H9 (cell line): ENCODE data around the gene KDM2A. TPM values are rescaled to one million over a fixed set of nuclear protein-coding genes. Genes with fewer than 3 reads are reported as not detected.

ENCODE experiments used
- DNase-seq: peaks from one replicate; pipeline ENCODE4 v3.0.0-alpha.2; 2017
- H2AFZ ChIP-seq: one replicate; pipeline ENCODE4 v1.6.1; 2013; ENCODE audit warnings: mild to moderate bottlenecking, low read length, control low read depth, moderate library complexity
- H2AK5ac ChIP-seq: 2 replicates; pipeline ENCODE4 v1.6.1; 2013; ENCODE audit warnings: low read length, control low read depth, mixed read lengths; ENCODE audit not compliant: insufficient read length
- H2BK120ac ChIP-seq: one replicate; pipeline ENCODE4 v1.6.1; 2013; ENCODE audit warnings: low read depth, mild to moderate bottlenecking, low read length, control low read depth, inconsistent platforms; ENCODE audit not compliant: poor library complexity, severe bottlenecking
- H2BK12ac ChIP-seq: 2 replicates; pipeline ENCODE4 v1.6.1; 2013; ENCODE audit warnings: low read length, control low read depth, mixed read lengths, low read depth; ENCODE audit not compliant: insufficient read length
- H2BK15ac ChIP-seq: 2 replicates; pipeline ENCODE4 v1.6.1; 2013; ENCODE audit warnings: low read depth, low read length, control low read depth
- H2BK20ac ChIP-seq: one replicate; pipeline ENCODE4 v1.6.1; 2013; ENCODE audit warnings: low read depth, mild to moderate bottlenecking, low read length, control low read depth, inconsistent platforms; ENCODE audit not compliant: poor library complexity, severe bottlenecking
- H2BK5ac ChIP-seq: 2 replicates; pipeline ENCODE4 v1.6.1; 2013; ENCODE audit warnings: low read length, control low read depth, mixed read lengths; ENCODE audit not compliant: insufficient read length
- H3K14ac ChIP-seq: 2 replicates; pipeline ENCODE4 v1.6.1; 2013; ENCODE audit warnings: low read length, control low read depth; ENCODE audit not compliant: insufficient read depth
- H3K18ac ChIP-seq: 2 replicates; pipeline ENCODE4 v1.6.1; 2013; ENCODE audit warnings: low read depth, mild to moderate bottlenecking, mixed read lengths, low read length, control low read depth; ENCODE audit not compliant: insufficient read length
- H3K23ac ChIP-seq: 2 replicates; pipeline ENCODE4 v1.6.1; 2013; ENCODE audit warnings: low read length, control low read depth, mixed read lengths, low read depth; ENCODE audit not compliant: insufficient read length
- H3K23me2 ChIP-seq: 2 replicates; pipeline ENCODE4 v1.6.1; 2013; ENCODE audit warnings: low read depth, mild to moderate bottlenecking, mixed read lengths, low read length, control low read depth; ENCODE audit not compliant: insufficient read length, poor library complexity, severe bottlenecking
- H3K27ac ChIP-seq: 2 replicates; pipeline ENCODE4 v1.5.1; 2013; ENCODE audit warnings: low read length, control low read depth, mixed read lengths, low read depth; ENCODE audit not compliant: insufficient read length
- H3K27me3 ChIP-seq: 2 replicates; pipeline ENCODE4 v1.6.1; 2013; ENCODE audit warnings: low read length, control low read depth, inconsistent platforms; ENCODE audit not compliant: insufficient read depth
- H3K4ac ChIP-seq: 2 replicates; pipeline ENCODE4 v1.6.1; 2013; ENCODE audit warnings: low read depth, mild to moderate bottlenecking, control low read depth, inconsistent platforms, low read length, moderate library complexity
- H3K4me1 ChIP-seq: 2 replicates; pipeline ENCODE4 v1.6.1; 2013; ENCODE audit warnings: low read length, control low read depth, inconsistent platforms; ENCODE audit not compliant: insufficient read depth
- H3K4me2 ChIP-seq: 2 replicates; pipeline ENCODE4 v1.6.1; 2013; ENCODE audit warnings: low read length, control low read depth, mixed read lengths; ENCODE audit not compliant: insufficient read length, insufficient read depth
- H3K56ac ChIP-seq: 2 replicates; pipeline ENCODE4 v1.6.1; 2013; ENCODE audit warnings: low read depth, mild to moderate bottlenecking, mixed read lengths, low read length, control low read depth; ENCODE audit not compliant: insufficient read length
- H3K79me1 ChIP-seq: 2 replicates; pipeline ENCODE4 v1.6.1; 2013; ENCODE audit warnings: low read depth, mild to moderate bottlenecking, moderate library complexity, low read length, control low read depth, inconsistent platforms; ENCODE audit not compliant: insufficient read depth, poor library complexity, severe bottlenecking
- H3K79me2 ChIP-seq: 2 replicates; pipeline ENCODE4 v1.6.1; 2013; ENCODE audit warnings: low read length, control low read depth, inconsistent platforms; ENCODE audit not compliant: insufficient read depth
- H3K9ac ChIP-seq: 2 replicates; pipeline ENCODE4 v1.6.1; 2013; ENCODE audit warnings: low read length, control low read depth, mixed read lengths; ENCODE audit not compliant: insufficient read length; ENCODE audit errors: extremely low read depth
- H3K9me3 ChIP-seq: one replicate; pipeline ENCODE4 v1.6.1; 2013; ENCODE audit warnings: low read depth, low read length, inconsistent platforms; ENCODE audit not compliant: control insufficient read depth
- H3T11ph ChIP-seq: one replicate; pipeline ENCODE4 v1.6.1; 2013; ENCODE audit warnings: mild to moderate bottlenecking, low read length, control low read depth, inconsistent platforms
- H4K20me1 ChIP-seq: one replicate; pipeline ENCODE4 v1.6.1; 2013; ENCODE audit not compliant: control insufficient read depth, insufficient read length, insufficient read depth
- H4K5ac ChIP-seq: 2 replicates; pipeline ENCODE4 v1.6.1; 2013; ENCODE audit warnings: low read depth, mild to moderate bottlenecking, mixed read lengths, low read length, control low read depth; ENCODE audit not compliant: insufficient read length
- H4K8ac ChIP-seq: replicated peaks from 2 replicates; pipeline ENCODE4 v1.6.1; 2013; ENCODE audit warnings: low read length, control low read depth, mixed read lengths, low read depth; ENCODE audit not compliant: insufficient read length
- H4K91ac ChIP-seq: 2 replicates; pipeline ENCODE4 v1.6.1; 2013; ENCODE audit warnings: low read depth, mild to moderate bottlenecking, moderate library complexity, mixed read lengths, low read length, control low read depth; ENCODE audit not compliant: insufficient read length
- H3K27ac Mint-ChIP-seq, 3 experiments: 2 replicates in 2 of 3; 3 replicates in 1 of 3; pipeline ENCODE4 v1.8.0; 2020 to 2021; ENCODE audit warnings: mixed read lengths in 3 of 3, mild to moderate bottlenecking in 1 of 3, moderate library complexity in 1 of 3
- H3K27me3 Mint-ChIP-seq: 2 replicates; pipeline ENCODE4 v1.8.0; 2021; ENCODE audit warnings: low read depth, mild to moderate bottlenecking, moderate library complexity, mixed read lengths
- H3K36me3 Mint-ChIP-seq, 3 experiments: 2 replicates in 2 of 3; 3 replicates in 1 of 3; pipeline ENCODE4 v1.8.0; 2020 to 2021; ENCODE audit warnings: low read depth in 3 of 3, mixed read lengths in 3 of 3; ENCODE audit not compliant: insufficient read depth in 1 of 3
- H3K4me1 Mint-ChIP-seq, 2 experiments: 2 replicates each; pipeline ENCODE4 v1.8.0; 2020; ENCODE audit warnings: mixed read lengths in 2 of 2
- H3K4me3 Mint-ChIP-seq, 2 experiments: 2 replicates in 1 of 2; 3 replicates in 1 of 2; pipeline ENCODE4 v1.8.0; 2020 to 2021; ENCODE audit warnings: mild to moderate bottlenecking in 2 of 2, mixed read lengths in 2 of 2, moderate library complexity in 1 of 2
- H3K9me3 Mint-ChIP-seq, 2 experiments: 2 replicates in 1 of 2; 3 replicates in 1 of 2; pipeline ENCODE4 v1.8.0; 2020; ENCODE audit warnings: mild to moderate bottlenecking in 2 of 2, mixed read lengths in 2 of 2, moderate library complexity in 1 of 2
- WGBS: extraction: QIAGEN DNeasy Blood & Tissue Kit; methylation state at CpG from one replicate; pipeline ENCODE4 v1.1.7; 2013; ENCODE audit warnings: missing lambda C conversion rate, low lambda C conversion rate, mixed read lengths; ENCODE audit not compliant: insufficient read length; ENCODE audit errors: extremely low coverage; 5-methylcytosine and 5-hydroxymethylcytosine counted together
- total RNA-seq: library from RNA; stranded (reverse); gene quantifications from 2 replicates; pipeline ENCODE4 v1.2.1, GENCODE V29; 2021
- TF ChIP-seq, protein P1 (sequence below): fragments of 200-600 bp; sonication (generic); conservative IDR thresholded peaks from 3 replicates; pipeline ENCODE4 v1.8.0; 2021; ENCODE audit warnings: antibody characterized with exemption, mild to moderate bottlenecking

The KDM2A gene
- total RNA-seq, 1 experiment from 2014 or later: 85.9 TPM

DNA sequence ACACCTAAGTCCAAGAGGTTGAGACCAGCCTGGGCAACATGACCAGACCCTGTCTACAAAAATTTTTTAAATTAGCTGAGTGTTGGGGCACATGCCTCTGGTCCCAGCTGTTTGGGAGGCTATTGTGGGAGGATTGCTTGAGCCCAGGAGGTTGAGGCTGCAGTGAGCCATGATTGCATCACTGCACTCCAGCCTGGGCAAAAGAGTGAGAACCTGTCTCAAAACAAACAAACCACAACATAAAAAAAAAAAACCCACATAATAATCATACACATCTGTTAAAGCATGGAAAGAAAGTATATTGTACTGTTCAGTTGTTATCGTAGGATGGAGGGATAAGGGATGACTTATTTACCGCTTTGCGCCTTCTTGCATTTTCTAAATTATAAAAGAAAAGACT, 111.3 kb downstream of the KDM2A start:
- no peaks in the 10 kb centered on the region for H3K4me1 ChIP-seq
- H3K4ac ChIP-seq: no peak overlapping the region
- H3K36me3 Mint-ChIP-seq: peaks cover 19 to 72% (median 48%) of the 10 kb centered on the region in 3 experiments; a peak in 6 of 7 replicates
- H2AFZ ChIP-seq: no peak overlapping the region
- no peaks in the 10 kb centered on the region for H3K23me2 ChIP-seq
- H3K4me3 Mint-ChIP-seq: no peak overlapping the region
- no peak overlapping the region for H3K56ac ChIP-seq
- no peak overlapping the region for H3T11ph ChIP-seq
- WGBS: no CpG with 5 or more reads among the region's 3 CpGs
- no peak for DNase-seq
- no peaks in the 10 kb centered on the region for H3K9me3 ChIP-seq
- H3K27me3 ChIP-seq: no peaks in the 10 kb centered on the region
- H2BK15ac ChIP-seq: no peak overlapping the region
- no peaks in the 10 kb centered on the region for H4K20me1 ChIP-seq
- H3K18ac ChIP-seq: no peak overlapping the region
- no peak overlapping the region for H4K91ac ChIP-seq
- H3K79me1 ChIP-seq: no peaks in the 10 kb centered on the region
- no peak overlapping the region for H3K14ac ChIP-seq
- no peaks in the 10 kb centered on the region for H3K79me2 ChIP-seq
- H2BK120ac ChIP-seq: no peak overlapping the region
- H2BK20ac ChIP-seq: no peak overlapping the region
- H2BK12ac ChIP-seq: no peak overlapping the region
- no peak overlapping the region for H3K23ac ChIP-seq
- no peak overlapping the region for H2AK5ac ChIP-seq
- H3K4me1 Mint-ChIP-seq: no peaks in the 10 kb centered on the region
- H3K27ac ChIP-seq: no peak overlapping the region
- no peaks in the 10 kb centered on the region for H3K27me3 Mint-ChIP-seq
- TF ChIP-seq, protein P1, sequence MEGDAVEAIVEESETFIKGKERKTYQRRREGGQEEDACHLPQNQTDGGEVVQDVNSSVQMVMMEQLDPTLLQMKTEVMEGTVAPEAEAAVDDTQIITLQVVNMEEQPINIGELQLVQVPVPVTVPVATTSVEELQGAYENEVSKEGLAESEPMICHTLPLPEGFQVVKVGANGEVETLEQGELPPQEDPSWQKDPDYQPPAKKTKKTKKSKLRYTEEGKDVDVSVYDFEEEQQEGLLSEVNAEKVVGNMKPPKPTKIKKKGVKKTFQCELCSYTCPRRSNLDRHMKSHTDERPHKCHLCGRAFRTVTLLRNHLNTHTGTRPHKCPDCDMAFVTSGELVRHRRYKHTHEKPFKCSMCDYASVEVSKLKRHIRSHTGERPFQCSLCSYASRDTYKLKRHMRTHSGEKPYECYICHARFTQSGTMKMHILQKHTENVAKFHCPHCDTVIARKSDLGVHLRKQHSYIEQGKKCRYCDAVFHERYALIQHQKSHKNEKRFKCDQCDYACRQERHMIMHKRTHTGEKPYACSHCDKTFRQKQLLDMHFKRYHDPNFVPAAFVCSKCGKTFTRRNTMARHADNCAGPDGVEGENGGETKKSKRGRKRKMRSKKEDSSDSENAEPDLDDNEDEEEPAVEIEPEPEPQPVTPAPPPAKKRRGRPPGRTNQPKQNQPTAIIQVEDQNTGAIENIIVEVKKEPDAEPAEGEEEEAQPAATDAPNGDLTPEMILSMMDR: no peak
- no peak overlapping the region for H3K27ac Mint-ChIP-seq
- no peaks in the 10 kb centered on the region for H3K9me3 Mint-ChIP-seq
- H4K5ac ChIP-seq: no peak overlapping the region
- no peak overlapping the region for H3K4me2 ChIP-seq
- H4K8ac ChIP-seq: no peak overlapping the region
- H3K9ac ChIP-seq: no peak overlapping the region
- no peak overlapping the region for H2BK5ac ChIP-seq
